ENCODE results near the gene RALGAPA2. TPM values are rescaled to one million over a fixed set of nuclear protein-coding genes. Genes with fewer than 3 reads are reported as not detected.

RALGAPA2 gene
- total RNA-seq, 1 donor from 2014 or later: 88.9 TPM

DNA sequence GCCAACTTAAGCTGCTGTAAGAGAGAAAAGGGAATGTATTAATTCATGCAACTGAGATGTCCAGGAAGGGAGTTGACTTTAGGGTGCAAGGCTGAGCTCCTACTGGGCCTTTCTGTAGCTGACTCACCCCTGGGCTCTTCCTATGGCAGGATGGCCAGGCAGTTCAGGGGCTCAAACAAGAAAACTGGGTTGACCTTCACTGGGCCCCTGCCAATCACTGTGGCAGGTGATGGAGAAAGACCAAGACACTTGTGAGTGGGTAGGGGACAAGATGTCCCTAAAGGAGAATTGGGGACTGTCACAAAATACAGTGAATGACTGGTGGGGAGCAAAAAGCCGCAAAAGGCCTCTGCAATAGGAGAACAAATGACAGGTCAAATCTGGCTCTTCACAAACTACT lies 21.5 kb upstream of the RALGAPA2 start:
- no peaks in the 10 kb centered on the region for H3K27me3 ChIP-seq
- peaks cover 24% of the 10 kb centered on the region for H3K4me1 ChIP-seq
- H3K4me3 ChIP-seq: no peak overlapping the region
- H3K36me3 ChIP-seq: no peaks in the 10 kb centered on the region
- DNase-seq (no peak), ATAC-seq (no peak)
- intact Hi-C loops (cut with DNase I): no loop called here
- TF ChIP-seq, protein P1, sequence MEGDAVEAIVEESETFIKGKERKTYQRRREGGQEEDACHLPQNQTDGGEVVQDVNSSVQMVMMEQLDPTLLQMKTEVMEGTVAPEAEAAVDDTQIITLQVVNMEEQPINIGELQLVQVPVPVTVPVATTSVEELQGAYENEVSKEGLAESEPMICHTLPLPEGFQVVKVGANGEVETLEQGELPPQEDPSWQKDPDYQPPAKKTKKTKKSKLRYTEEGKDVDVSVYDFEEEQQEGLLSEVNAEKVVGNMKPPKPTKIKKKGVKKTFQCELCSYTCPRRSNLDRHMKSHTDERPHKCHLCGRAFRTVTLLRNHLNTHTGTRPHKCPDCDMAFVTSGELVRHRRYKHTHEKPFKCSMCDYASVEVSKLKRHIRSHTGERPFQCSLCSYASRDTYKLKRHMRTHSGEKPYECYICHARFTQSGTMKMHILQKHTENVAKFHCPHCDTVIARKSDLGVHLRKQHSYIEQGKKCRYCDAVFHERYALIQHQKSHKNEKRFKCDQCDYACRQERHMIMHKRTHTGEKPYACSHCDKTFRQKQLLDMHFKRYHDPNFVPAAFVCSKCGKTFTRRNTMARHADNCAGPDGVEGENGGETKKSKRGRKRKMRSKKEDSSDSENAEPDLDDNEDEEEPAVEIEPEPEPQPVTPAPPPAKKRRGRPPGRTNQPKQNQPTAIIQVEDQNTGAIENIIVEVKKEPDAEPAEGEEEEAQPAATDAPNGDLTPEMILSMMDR (IDR thresholded peaks at IDR 0.05): no peak
- no peak overlapping the region for H3K27ac ChIP-seq
- no peaks in the 10 kb centered on the region for H3K9me3 ChIP-seq

DNA sequence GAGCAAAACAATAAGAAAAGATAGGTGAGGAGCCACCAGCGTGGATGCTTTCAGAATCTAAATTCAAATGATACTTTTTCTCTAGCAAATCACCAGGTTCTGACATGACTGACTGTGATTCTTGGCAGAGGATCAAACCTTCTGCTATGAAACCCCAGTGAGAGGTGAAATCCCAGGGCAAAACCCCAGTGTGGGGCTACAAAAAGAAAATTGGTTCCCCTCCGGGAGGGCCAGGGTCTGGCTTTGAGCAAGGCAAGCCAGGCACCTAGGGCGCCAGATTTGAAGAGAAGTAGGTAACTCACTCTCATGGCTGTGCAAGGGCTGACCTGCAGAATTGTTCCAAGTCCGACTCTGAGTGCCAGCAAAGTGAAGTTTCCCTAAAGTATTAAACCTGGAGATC lies 20.2 kb upstream of the RALGAPA2 start:
- DNase-seq (no peak), ATAC-seq (no peak)
- intact Hi-C loops (cut with DNase I): no loop called here

DNA sequence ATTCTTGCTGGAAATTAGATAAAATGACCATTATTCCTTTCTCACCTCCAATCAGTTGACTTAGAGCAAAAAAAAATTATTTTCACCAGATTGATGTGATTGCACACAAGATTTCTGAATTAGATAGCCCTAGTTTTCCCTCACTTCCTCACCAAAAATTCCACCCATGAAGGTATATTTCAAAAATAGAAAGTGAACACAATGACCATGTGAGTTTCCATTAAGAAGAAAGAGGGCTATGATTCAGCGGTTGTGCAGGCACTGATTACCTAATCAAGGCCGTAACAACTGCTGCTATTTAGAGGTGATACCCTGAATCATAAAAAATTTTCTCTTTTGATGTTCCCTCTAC lies 19.5 kb upstream of the RALGAPA2 start:
- no peaks in the 10 kb centered on the region for H3K27me3 ChIP-seq
- intact Hi-C loops (cut with DNase I): no loop called here
- ATAC-seq (no peak), DNase-seq (no peak)
- H3K36me3 ChIP-seq: no peaks in the 10 kb centered on the region
- TF ChIP-seq, protein P1 (IDR thresholded peaks at IDR 0.05): no peak
- no peaks in the 10 kb centered on the region for H3K9me3 ChIP-seq
- peak overlapping the region; percentile 76 for H3K27ac ChIP-seq
- H3K4me3 ChIP-seq: no peak overlapping the region
- H3K4me1 ChIP-seq: peaks cover 24% of the 10 kb centered on the region

More for the DNA sequence above, 20.2 kb upstream of the RALGAPA2 start:
- Histone ChIP-seq H3K27me3 (no peaks in the 10 kb centered on the region), H3K4me3 (no peak overlapping the region), H3K36me3 (no peaks in the 10 kb centered on the region), H3K27ac (peak overlapping the region; percentile 76), H3K4me1 (peaks cover 24% of the 10 kb centered on the region), H3K9me3 (no peaks in the 10 kb centered on the region)
- TF ChIP-seq, protein P1 (IDR thresholded peaks at IDR 0.05): no peak

DNA sequence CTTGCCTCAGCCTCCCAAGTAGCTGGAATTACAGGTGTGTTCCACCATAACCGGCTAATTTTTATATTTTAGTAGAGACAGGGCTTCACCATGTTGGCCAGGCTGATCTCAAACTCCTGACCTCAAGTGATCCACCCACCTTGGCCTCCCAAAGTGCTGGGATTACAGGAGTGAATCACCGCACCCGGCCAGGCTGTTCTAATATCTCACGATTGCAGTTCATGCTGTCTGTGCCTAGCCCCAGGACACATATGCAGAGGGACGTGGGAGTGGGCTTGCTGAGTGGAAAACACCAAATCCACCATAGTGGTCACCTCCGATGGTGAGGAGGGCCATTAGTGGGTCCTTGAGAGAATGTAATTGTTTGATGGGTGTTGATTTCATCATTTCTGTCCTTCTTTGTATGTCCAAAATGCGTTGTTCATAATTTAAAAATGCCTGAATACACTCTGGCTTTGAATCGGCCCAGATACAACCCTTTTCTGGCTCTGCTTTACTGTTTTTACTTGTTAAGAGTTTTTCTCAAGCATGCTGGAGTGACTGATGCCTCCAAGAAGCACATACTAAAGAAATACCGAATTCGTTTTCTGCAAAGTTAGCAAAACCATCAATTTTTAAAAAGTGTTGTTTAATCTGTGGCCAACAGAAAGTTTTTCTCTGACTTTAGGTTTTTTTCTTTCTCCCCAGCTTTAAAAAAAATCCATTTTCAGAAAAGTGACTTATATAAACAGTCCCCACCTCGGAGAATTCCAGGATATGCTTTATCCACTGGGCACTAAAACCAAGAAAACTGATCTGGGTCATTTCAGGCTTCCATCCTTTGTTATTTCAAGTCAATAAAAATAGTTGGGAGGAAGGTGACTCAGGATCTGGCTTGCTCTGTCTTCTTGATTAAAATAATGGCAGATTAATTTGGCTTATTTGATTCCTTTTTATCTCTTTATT lies 18.8 kb upstream of the RALGAPA2 start:
- Histone ChIP-seq H3K27ac (peak overlapping the region; percentile 76), H3K9me3 (no peaks in the 10 kb centered on the region), H3K27me3 (no peaks in the 10 kb centered on the region), H3K4me1 (peaks cover 24% of the 10 kb centered on the region), H3K4me3 (no peak overlapping the region), H3K36me3 (no peaks in the 10 kb centered on the region)
- intact Hi-C loops (cut with DNase I): no loop called here
- ATAC-seq (no peak), DNase-seq (no peak)
- TF ChIP-seq, protein P1 (IDR thresholded peaks at IDR 0.05): no peak

DNA sequence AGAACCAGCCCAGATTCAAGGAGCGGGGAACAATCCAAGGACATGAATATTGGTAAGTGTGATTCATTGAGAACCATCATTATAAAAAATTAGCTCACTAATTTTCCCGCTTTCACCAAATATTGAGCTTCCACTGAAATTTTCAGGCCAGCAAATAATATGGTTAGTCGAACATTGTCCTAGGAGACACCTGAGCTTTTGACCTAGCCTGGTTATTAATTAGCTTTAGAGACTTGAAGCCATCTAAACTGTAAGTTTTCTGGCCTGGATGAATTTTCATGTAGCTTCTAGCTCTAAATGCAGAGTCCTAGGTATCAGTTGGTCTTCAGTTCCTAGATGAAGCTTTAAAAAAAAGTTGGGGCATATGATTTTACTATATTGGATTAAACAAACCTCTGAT lies 17.1 kb upstream of the RALGAPA2 start:
- no peak for ATAC-seq
- Histone ChIP-seq H3K27ac (no peak overlapping the region), H3K4me3 (no peak overlapping the region), H3K9me3 (no peaks in the 10 kb centered on the region), H3K36me3 (no peaks in the 10 kb centered on the region), H3K4me1 (peaks cover 22% of the 10 kb centered on the region), H3K27me3 (no peaks in the 10 kb centered on the region)
- DNase-seq: no peak
- intact Hi-C loops (cut with DNase I): no loop called here
- TF ChIP-seq, protein P1 (IDR thresholded peaks at IDR 0.05): no peak
